Spleen (tissue), 11 donors: ENCODE measurements around the gene IL12RB2. TPM values are rescaled to one million over a fixed set of nuclear protein-coding genes. Genes with fewer than 3 reads are reported as not detected.

Experiments used
- DNase-seq: peaks from one replicate; pipeline ENCODE4 v3.0.0-alpha.2; 2020
- H3K27ac ChIP-seq, 8 donors: fragments of 200-600 bp; sonication (generic) in 7 of 8; 1 replicate in 4 of 8; 2 replicates in 4 of 8; pipeline versions ENCODE4 v1.5.0 to v1.8.0; 2016 to 2021; ENCODE audit warnings: inconsistent platforms in 4 of 8, mild to moderate bottlenecking in 4 of 8, moderate library complexity in 1 of 8
- H3K27me3 ChIP-seq, 7 donors: fragments of 200-600 bp; sonication (generic) in 6 of 7; replicated peaks in 1 of 7; 1 replicate in 4 of 7; 2 replicates in 3 of 7; pipeline versions ENCODE4 v1.5.0 to v1.8.0; 2016 to 2021; ENCODE audit warnings: inconsistent platforms in 3 of 7, mild to moderate bottlenecking in 1 of 7
- H3K36me3 ChIP-seq, 6 donors: fragments of 200-600 bp; sonication (generic) in 5 of 6; 1 replicate in 4 of 6; 2 replicates in 2 of 6; pipeline versions ENCODE4 v1.5.0 to v1.8.0; 2016 to 2021; ENCODE audit warnings: inconsistent platforms in 2 of 6
- H3K4me1 ChIP-seq, 6 donors: fragments of 200-600 bp; sonication (generic) in 5 of 6; 1 replicate in 3 of 6; 2 replicates in 3 of 6; pipeline versions ENCODE4 v1.5.0 to v1.8.0; 2016 to 2021; ENCODE audit warnings: inconsistent platforms in 3 of 6
- H3K4me3 ChIP-seq, 8 donors: fragments of 200-600 bp; sonication (generic) in 7 of 8; 1 replicate in 4 of 8; 2 replicates in 4 of 8; pipeline versions ENCODE4 v1.5.0 to v1.8.0; 2016 to 2021; ENCODE audit warnings: inconsistent platforms in 4 of 8, mild to moderate bottlenecking in 4 of 8, moderate library complexity in 2 of 8
- H3K9me3 ChIP-seq, 8 donors: fragments of 200-600 bp; sonication (generic) in 7 of 8; 1 replicate in 4 of 8; 2 replicates in 4 of 8; pipeline versions ENCODE4 v1.5.0 to v1.8.0; 2016 to 2021; ENCODE audit warnings: inconsistent platforms in 4 of 8
- POLR2A ChIP-seq, 3 donors: fragments of 450-650 bp; IDR thresholded peaks; one replicate each; pipeline ENCODE4 v1.5.1; 2017; ENCODE audit warnings: antibody characterized with exemption in 3 of 3, mild to moderate bottlenecking in 1 of 3
- POLR2AphosphoS5 ChIP-seq, 3 donors: sonication (generic); formaldehyde crosslinking; IDR thresholded peaks; one replicate each; pipeline ENCODE4 v1.5.1; 2017; ENCODE audit warnings: antibody characterized with exemption in 3 of 3
- WGBS, 5 donors: extraction: QIAGEN DNeasy Blood & Tissue Kit in 3 of 5; methylation state at CpG; one replicate each; pipeline versions ENCODE4 v1.1.5 to v1.1.7; 2013 to 2018; 5-methylcytosine and 5-hydroxymethylcytosine counted together
- intact Hi-C: fragments of 100-400 bp; cut with DNase I; formaldehyde crosslinking; loops from one replicate; pipeline ENCODE4 v1.15.0; 2023; ENCODE audit warnings: low total_unique reads
- polyA plus RNA-seq, 3 donors: library from polyadenylated mRNA; stranded (reverse); fragments of 200-250 nt; gene quantifications; one replicate each; pipeline ENCODE4 v1.2.1, GENCODE V29; 2013
- total RNA-seq, 7 donors: library from RNA; depleted of rRNA in 3 of 7; stranded (reverse); fragments of >200 nt in 3 of 7; fragmentation: NEBNext Ultra II Directional in 4 of 7; extraction: Animal tissue kit (Norgen Biotek cat#: 25700) in 4 of 7; gene quantifications; one replicate each; pipeline versions ENCODE4 v1.1.0 to v1.2.1, GENCODE V29; 2016 to 2021
- TF ChIP-seq, protein P1 (sequence below), 11 experiments: fragments of 200-600 bp in 7 of 11; fragments of 450-650 bp in 4 of 11; sonication (generic) in 4 of 11; IDR thresholded peaks in 8 of 11; conservative IDR thresholded peaks in 3 of 11; 1 replicate in 7 of 11; 2 replicates in 4 of 11; pipeline versions ENCODE4 v1.4.0 to v1.8.0; 2016 to 2021; ENCODE audit warnings: antibody characterized with exemption in 11 of 11, inconsistent platforms in 4 of 11, mild to moderate bottlenecking in 1 of 11
- donor health status: healthy with polysubstance abuse.
- donor health status: DM: no; HTN: no; CAD: no; lungs with moderate emphysema.
- donor health status: DM: no; HTN: no; CAD: no.
- donor health status: Bipolar disorder and iron deficiency.
- donor health status: healthy.
- donor health status: DM: no; HTN: no; CAD: no.
- donor health status: DM: yes; HTN: yes; CAD: no.

The IL12RB2 gene
- total and polyA plus RNA-seq, 10 donors = 0.17 to 6.0 (median 1.9) TPM

DNA sequence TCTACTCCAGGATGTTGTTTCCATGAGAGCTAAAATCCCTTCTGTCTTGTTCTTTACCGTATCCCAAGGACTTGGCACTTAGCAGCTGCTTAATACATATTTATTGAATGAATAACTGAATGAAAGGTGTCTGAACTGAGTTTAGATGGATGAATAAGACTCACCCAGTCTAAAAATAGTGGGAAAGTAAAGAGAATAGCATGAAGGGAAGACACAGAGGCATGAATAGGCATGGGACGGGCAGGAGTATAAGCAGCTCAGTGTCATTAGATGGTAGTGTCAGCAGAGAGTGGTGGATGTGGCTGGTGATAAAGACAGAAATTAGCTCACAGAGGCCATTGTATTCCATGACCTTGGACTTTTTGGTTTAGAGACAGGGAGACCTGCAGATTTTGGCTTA, 9.2 kb downstream of the IL12RB2 start:
- intact Hi-C loops = no loop called here
- no peak for DNase-seq
- 84 to 93% (median 86%) methylated on average over 2 of the region's 2 CpGs for WGBS, 5 donors

DNA sequence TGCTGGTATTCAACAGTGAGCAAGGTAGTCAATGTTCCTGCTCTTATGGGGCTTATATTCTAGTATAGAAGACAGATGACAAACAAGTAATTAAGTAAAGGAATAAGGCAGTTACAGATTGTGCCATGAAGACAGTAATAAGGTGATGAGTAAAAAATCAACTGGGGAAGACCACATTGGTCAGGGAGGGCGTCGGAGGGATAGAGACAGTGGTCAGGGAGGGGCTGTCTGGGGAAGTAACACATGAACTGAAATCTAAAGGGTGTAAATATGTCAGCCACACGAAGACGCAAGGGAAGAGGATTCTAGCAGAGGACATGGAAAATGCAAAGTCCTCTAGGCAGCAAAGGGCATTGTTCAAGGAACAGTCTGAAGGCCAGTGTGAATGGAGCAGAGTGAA, 10.1 kb downstream of the IL12RB2 start:
- no peak for DNase-seq
- Histone ChIP-seq H3K9me3 (no peaks in the 10 kb centered on the region), H3K36me3 (no peaks in the 10 kb centered on the region), H3K4me1 (peaks cover 0 to 6% (median 0%) of the 10 kb centered on the region in 6 donors), H3K27ac (no peak overlapping the region), H3K27me3 (no peaks in the 10 kb centered on the region), H3K4me3 (no peak overlapping the region)
- intact Hi-C loops = no loop called here
- WGBS, 5 donors = 63 to 84% (median 76%) methylated on average over 4 of the region's 4 CpGs
- no peak for TF ChIP-seq POLR2A (IDR thresholded peaks at IDR 0.05)

More for the DNA sequence above, 9.2 kb downstream of the IL12RB2 start:
- H3K27me3 ChIP-seq = no peaks in the 10 kb centered on the region
- H3K4me3 ChIP-seq = no peak overlapping the region
- H3K27ac ChIP-seq = no peak overlapping the region
- no peaks in the 10 kb centered on the region for H3K9me3 ChIP-seq
- TF ChIP-seq POLR2AphosphoS5 (IDR thresholded peaks at IDR 0.05) = no peak
- TF ChIP-seq, protein P1, sequence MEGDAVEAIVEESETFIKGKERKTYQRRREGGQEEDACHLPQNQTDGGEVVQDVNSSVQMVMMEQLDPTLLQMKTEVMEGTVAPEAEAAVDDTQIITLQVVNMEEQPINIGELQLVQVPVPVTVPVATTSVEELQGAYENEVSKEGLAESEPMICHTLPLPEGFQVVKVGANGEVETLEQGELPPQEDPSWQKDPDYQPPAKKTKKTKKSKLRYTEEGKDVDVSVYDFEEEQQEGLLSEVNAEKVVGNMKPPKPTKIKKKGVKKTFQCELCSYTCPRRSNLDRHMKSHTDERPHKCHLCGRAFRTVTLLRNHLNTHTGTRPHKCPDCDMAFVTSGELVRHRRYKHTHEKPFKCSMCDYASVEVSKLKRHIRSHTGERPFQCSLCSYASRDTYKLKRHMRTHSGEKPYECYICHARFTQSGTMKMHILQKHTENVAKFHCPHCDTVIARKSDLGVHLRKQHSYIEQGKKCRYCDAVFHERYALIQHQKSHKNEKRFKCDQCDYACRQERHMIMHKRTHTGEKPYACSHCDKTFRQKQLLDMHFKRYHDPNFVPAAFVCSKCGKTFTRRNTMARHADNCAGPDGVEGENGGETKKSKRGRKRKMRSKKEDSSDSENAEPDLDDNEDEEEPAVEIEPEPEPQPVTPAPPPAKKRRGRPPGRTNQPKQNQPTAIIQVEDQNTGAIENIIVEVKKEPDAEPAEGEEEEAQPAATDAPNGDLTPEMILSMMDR (IDR thresholded peaks at IDR 0.05 in 8 of 11, conservative IDR thresholded peaks at IDR 0.05 in 3 of 11) = no peak
- TF ChIP-seq POLR2A (IDR thresholded peaks at IDR 0.05) = no peak
- peaks cover 0 to 6% (median 0%) of the 10 kb centered on the region in 6 donors for H3K4me1 ChIP-seq
- no peaks in the 10 kb centered on the region for H3K36me3 ChIP-seq

DNA sequence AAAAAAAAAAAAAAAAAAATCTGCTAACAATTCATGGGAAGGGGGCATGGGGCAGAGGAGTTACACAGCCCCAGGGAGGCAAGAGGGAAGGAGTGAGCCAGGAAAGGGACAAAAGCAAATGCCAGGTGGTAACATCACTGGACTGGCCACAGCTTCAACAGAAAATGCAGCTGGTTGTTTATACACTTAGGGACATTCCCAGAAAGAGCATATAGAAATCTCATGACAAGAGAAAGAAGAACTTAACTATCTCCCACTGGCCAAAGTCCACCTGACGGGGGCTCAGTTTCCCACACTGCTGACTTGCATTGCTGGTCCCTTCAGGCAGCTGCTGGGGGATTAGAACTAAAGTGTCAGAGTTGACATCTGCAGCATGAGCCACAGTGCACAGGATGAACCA, 14.8 kb downstream of the IL12RB2 start:
- Histone ChIP-seq H3K4me3 (no peak overlapping the region), H3K27me3 (no peaks in the 10 kb centered on the region), H3K9me3 (no peaks in the 10 kb centered on the region), H3K4me1 (no peaks in the 10 kb centered on the region), H3K36me3 (no peaks in the 10 kb centered on the region), H3K27ac (no peak overlapping the region)
- no peak for TF ChIP-seq POLR2AphosphoS5 (IDR thresholded peaks at IDR 0.05)
- TF ChIP-seq, protein P1 (IDR thresholded peaks at IDR 0.05 in 8 of 11, conservative IDR thresholded peaks at IDR 0.05 in 3 of 11) = no peak
- intact Hi-C loops = no loop called here
- WGBS, 5 donors = 88 to 96% (median 91%) methylated on average over 1 of the region's 1 CpG
- no peak for DNase-seq

DNA sequence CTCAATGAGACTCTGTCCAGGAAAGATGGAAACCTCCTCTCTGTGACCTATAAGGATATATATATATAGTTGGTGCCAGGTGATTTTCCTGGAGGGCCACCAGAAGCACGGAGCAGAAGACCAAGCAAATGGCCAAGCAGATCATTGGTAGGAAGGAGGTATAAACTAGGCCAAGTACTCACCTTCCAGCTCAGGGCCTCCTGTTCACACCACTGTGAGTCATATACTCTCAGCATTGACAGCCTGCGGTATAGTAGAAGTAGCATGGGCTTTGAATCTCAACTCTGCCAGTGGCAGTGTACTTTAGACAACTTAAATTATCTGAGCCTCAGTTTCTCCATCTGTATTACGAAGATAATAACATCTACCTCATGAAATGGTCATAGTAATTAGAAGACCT, 15.4 kb downstream of the IL12RB2 start:
- H3K27ac ChIP-seq = no peak overlapping the region
- H3K9me3 ChIP-seq = no peaks in the 10 kb centered on the region
- no peaks in the 10 kb centered on the region for H3K4me1 ChIP-seq
- WGBS, 5 donors = 84 to 94% (median 89%) methylated on average over 3 of the region's 3 CpGs
- no peak overlapping the region for H3K4me3 ChIP-seq
- intact Hi-C loops = no loop called here
- H3K36me3 ChIP-seq = no peaks in the 10 kb centered on the region
- no peaks in the 10 kb centered on the region for H3K27me3 ChIP-seq
- no peak for DNase-seq
- TF ChIP-seq POLR2AphosphoS5 (IDR thresholded peaks at IDR 0.05) (no peak), POLR2A (IDR thresholded peaks at IDR 0.05) (no peak)
- TF ChIP-seq, protein P1 (IDR thresholded peaks at IDR 0.05 in 8 of 11, conservative IDR thresholded peaks at IDR 0.05 in 3 of 11) = no peak

DNA sequence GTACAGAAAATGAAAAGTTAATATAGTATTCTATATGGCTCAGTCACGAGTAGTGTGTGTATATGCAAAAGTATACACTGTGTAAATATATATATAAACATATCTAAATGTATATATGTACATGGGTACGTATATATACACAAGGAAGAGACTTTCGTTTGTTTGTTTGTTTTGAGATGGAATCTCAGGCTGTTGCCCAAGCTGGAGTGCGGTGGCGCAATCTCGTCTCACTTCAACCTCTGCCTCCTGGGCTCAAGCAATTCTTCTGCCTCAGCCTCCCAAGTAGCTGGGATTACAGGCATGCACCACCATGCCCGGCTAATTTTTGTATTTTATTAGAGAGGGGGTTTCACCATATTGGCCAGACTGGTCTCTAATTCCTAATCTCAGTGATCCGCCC, 16.4 kb downstream of the IL12RB2 start:
- H3K27ac ChIP-seq = no peak overlapping the region
- TF ChIP-seq, protein P1 (IDR thresholded peaks at IDR 0.05 in 8 of 11, conservative IDR thresholded peaks at IDR 0.05 in 3 of 11) = no peak
- TF ChIP-seq POLR2A (IDR thresholded peaks at IDR 0.05) (no peak), POLR2AphosphoS5 (IDR thresholded peaks at IDR 0.05) (no peak)
- WGBS, 5 donors = 91 to 95% (median 92%) methylated on average over 8 of the region's 8 CpGs
- H3K36me3 ChIP-seq = no peaks in the 10 kb centered on the region
- no peaks in the 10 kb centered on the region for H3K9me3 ChIP-seq
- intact Hi-C loops = no loop called here
- H3K4me3 ChIP-seq = no peak overlapping the region
- no peak for DNase-seq
- no peaks in the 10 kb centered on the region for H3K4me1 ChIP-seq
- no peaks in the 10 kb centered on the region for H3K27me3 ChIP-seq
